Articular chondrocyte of knee joint (primary cell): Measurements from ENCODE around the gene OTX2. TPM values are rescaled to one million over a fixed set of nuclear protein-coding genes. Genes with fewer than 3 reads are reported as not detected.

Experiments used
- small RNA-seq: library from RNA; depleted of rRNA; stranded (forward); fragments of <200 nt; gene quantifications from one replicate; pipeline ENCODE3, GENCODE V24; 2012
- total RNA-seq: library from RNA; depleted of rRNA; stranded (reverse); fragments of >200 nt; gene quantifications from 2 replicates; pipeline ENCODE4 v1.2.3, GENCODE V29; 2012

Gene OTX2
- total RNA-seq, result not detected in 2 replicates

DNA sequence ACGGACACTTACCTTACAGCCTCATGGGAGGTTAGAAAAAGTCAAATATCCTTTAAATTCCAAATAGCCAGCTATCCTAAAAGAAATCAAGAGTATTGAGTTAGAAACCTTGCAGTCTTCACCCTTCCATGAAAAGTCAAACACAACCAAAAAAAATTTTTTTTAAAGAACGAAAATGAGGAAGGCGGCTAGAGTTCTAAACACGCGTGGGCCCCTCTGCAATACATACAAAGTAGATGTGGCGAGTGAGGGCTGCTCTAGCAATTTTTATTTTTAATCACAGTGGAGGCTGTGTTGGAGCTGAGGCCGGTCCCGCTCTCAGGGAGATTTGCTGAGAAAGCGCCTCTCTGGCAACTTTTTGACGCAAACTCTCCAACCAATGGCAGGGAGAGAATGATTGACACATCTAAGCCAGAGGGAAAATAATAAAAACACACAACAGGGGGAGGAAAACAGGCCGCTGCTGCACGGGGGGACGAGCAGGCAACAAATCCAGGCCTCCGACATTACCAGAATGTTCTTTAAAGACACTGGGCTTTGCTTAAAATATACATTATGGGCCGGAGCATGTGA, at the start of gene OTX2:
Gene OTX2, minus strand, starts transcription at position 333 of the 573 bp plus-strand sequence. CDS start 5,023 bp downstream, outside the sequence.

Small RNAs within 50 kb of the gene (small RNA-seq; reads per million reads assigned to genes)
- gene RN7SL461P, result not detected
- not detected for gene RNU6-1204P

Other genes with a start within 250 kb of the OTX2 start
- gene TMEM260, start 230.7 kb downstream of the OTX2 start, total RNA-seq, result 25.2 and 28.2 TPM in 2 replicates